HK-2 (cell line): ENCODE measurements around the gene INO80.

Experiments used
- DNase-seq: peaks from one replicate; pipeline ENCODE4 v3.0.0-alpha.2; 2018; ENCODE audit not compliant: unreplicated experiment

Gene INO80

GRCh38 chr15:40931300-40932142, 184.6 kb downstream of the INO80 start:
- DNase-seq = no peak

- no peak for DNase-seq
Measured at GRCh38 chr15:40930430-40931299, 185.4 kb downstream of the INO80 start.

GRCh38 chr15:40929660-40930429, 186.2 kb downstream of the INO80 start:
- peak; percentile 46 for DNase-seq
